Pulmonary artery endothelial cell (primary cell): Measurements from ENCODE around the gene CCR9. TPM values are rescaled to one million over a fixed set of nuclear protein-coding genes. Genes with fewer than 3 reads are reported as not detected.

Source experiments
- DNase-seq: peaks from one replicate; pipeline ENCODE4 v3.0.0-alpha.2; 2011; ENCODE audit warnings: low read depth, low spot score
- total RNA-seq: library from RNA; depleted of rRNA; stranded (reverse); fragments of >200 nt; gene quantifications from 2 replicates; pipeline ENCODE4 v1.2.3, GENCODE V29; 2014

Gene CCR9
- total RNA-seq, 1 donor from 2014 or later: not detected

GRCh38 chr3:45936261-45936660 lies 49.9 kb downstream of the CCR9 start:
- DNase-seq: no peak

- DNase-seq: no peak
Observed at GRCh38 chr3:45937206-45938042, 51.1 kb downstream of the CCR9 start.

DNA sequence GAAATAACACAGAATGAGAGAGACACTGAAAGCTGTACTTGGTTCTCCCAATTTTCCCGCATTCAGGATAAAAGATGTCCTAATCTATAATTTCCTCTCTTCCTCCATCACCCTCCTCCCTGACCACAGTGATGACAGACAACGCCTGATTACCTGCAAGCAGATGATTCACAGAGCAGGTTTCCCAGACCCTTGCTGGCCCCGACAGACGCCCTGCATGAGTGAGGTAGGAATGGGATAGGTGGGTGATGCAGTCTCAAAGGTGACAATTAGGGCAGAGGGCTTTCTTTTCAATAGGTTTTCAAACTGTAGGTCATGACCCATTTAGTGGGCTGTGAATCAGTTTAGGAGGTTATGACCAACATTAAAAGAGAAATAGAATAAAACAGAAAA lies 51.7 kb downstream of the CCR9 start:
- DNase-seq: no peak

GRCh38 chr3:45938864-45939263 lies 52.5 kb downstream of the CCR9 start:
- peak; percentile 71 for DNase-seq

DNA sequence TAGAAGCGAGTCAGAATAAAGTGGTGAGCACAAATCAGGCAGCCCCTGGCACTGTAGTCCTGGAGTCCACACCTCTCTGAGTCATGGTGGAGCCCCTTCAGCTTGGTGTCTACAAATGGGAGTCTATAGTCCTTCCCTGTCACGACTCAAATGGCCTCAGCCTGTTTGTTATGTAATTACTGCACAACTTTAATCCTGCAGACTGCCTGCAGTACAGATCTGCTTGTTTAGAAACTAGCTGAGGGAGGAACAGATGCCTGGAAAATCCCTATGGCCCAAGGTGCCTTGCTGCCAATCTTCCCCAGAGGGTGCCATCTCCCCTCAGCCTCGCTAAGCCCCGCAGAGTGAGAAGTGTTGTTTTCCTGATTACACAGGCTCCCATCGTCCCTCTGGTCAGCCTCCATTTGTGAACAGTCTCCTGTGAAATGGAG lies 53.0 kb downstream of the CCR9 start:
- no peak for DNase-seq

DNA sequence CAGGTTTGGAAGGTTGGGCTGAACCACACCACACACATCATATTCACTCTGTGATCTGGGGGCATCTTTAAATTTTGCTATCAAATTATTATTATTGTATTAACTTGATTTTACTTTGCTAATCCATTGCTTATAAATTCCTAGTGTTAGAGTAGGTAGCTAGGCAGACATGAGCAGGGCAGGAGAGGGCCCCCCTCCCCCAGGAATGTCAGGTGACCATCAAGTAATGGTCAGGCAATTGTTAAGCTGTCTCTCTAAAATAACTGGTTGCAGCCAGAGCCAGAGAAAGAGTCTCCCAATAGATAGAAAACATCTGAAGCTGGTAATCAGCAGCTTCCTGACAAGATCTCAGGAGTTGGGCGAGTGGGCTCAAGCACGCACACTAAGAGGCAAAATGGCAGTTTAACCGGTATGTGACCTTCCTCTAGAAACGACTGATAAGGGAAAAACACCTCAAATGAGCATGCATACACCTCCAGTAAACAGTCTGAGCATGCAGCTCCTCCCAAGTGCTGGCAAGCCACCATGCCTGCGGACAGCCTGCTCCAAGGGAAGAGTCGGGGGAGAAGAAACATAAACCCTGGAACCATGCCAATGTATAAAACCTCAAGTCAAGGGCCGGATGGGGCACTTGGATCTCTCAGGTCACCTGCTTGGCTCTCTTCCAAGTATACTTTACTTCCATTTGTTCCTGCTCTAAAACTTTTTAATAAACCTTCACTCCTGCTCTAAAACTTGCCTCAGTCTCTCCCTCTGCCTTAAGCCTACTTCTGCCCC lies 53.8 kb downstream of the CCR9 start:
- DNase-seq: no peak

DNA sequence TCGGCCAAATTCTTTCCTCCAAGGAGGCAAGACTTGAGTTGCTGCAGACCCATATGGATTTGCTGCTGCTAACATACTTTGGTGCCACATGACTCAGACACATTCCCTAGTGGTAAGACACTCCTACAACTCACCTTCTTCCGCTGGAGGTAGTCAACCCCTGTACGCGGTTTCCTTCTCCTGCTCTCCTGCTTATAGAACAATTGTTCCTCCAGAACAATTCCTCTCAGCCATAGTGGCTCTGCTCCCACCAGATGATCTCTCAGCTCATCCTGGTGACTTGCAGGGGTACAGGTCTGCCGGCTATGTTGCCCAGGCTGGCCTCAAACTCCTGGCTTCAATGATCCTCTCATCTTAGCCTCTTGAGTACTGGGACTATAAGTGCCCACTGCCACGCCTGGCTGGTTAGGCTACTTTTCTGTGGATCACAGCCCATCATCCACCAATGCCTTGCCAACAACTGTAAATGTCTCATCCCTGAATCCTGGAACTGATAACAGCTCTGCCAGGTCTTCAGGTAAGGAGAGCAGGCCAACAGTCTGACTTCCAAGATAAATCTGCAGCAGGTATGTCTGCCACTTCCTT lies 54.5 kb downstream of the CCR9 start:
- no peak for DNase-seq

DNA sequence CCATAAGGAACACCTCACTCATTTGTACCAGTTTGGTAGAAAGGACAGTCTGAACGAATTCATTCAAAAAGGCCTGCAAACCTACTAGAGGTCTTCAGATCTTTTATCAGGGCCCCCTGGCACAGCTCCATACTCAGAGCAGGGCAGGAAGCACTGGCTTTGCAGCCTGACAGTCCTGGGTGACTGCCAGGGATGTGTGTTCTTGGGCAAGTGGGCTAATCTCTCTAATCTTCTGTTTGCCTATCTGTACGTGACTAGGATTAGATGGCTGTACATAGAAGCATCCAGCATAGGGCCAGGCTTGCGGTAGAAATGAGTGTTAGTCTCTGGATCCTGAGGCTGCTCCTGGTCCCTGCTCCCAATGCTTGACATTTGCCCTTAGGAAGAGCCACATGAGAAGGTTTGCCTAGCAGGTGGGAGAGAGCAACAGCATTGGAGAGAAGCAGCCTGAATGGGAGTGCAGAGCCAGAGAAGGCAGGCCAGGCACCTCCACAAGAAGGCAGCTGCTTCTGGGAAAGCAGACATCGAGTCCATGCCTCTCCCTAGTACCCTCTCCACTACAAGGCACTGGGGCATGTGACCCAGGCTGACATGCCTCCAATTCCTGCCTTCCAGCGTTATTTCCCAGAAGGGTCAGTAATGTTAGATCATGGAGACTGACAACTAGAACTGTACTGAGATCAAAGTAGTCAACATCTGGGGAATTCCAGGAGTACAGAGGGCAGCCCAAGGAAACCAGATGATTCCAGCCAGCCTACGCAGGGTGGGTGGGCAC lies 55.9 kb downstream of the CCR9 start:
- DNase-seq: no peak

DNA sequence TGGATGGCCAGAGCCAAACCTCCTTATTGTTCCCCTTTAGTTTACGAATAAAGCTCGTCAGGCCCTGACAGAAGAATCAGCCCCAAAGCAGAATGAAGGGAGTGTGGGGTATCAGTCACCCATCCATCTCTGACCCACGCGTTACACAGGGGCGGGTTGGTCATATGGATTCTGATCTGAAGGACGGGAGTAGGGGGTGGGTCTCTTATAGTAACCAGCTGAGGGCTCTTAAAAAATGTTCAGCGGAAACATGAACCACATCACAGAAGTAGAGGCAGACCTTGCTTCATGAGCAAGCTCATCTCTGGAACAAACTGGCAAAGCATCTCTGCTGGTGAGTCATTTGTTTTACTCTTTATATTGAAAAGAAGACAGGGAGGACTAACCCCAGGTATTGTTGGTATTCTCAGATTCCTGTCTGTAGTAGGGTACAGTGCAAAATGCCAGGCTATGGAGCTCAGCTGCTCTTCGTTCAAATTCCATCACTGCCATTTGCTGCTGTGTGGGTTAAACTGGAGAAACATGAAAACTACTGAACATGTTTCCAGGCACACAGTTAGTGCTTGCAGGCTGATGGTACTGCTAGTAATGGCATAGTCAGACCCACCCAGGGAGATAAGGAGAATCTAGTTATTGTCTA lies 57.0 kb downstream of the CCR9 start, which contains the start of gene CXCR6:
TSS of gene CXCR6 (plus strand) at position 258 of the 640 bp plus-strand sequence. CDS start 3,018 bp downstream, outside the sequence.
- no peak for DNase-seq

DNA sequence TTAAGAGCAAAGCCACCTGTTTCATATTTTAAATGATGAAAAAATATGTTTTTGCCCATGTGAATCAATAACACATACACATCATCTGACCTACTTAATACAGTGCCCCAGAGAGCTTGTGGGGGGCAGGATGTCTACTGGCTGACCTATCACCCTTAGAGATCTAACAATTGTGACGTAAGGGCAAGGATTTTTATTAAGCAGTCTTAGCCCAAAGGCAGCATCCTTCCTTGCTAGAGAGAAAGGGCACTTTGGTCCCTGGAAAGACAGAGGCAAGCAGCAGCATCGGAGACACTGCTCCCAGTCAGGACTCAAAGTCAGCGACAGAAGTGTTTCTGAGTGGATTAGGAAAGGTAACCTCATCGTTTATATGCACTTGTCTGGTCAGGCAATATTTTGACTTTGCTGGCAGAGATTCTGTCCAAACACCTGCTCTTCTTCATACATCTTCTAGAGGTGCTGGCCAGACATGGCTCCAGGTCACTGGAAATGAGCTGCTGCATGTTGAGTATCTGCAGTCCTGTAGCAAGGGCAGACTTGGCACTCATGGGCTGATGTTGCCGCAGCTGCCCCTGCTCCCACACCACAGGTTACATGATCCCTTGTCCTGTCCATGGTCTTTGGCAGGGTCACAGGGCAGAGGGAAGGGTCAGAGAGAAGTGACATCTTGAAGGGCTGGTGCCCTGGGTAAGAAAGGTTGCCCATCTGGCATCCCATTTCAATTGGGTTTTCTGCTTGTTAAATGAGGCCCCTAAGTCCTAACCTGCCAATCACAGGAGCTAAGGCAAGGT lies 58.7 kb downstream of the CCR9 start:
- no peak for DNase-seq

- no peak for DNase-seq
Observed at GRCh38 chr3:45946307-45946706, 60.0 kb downstream of the CCR9 start.

DNA sequence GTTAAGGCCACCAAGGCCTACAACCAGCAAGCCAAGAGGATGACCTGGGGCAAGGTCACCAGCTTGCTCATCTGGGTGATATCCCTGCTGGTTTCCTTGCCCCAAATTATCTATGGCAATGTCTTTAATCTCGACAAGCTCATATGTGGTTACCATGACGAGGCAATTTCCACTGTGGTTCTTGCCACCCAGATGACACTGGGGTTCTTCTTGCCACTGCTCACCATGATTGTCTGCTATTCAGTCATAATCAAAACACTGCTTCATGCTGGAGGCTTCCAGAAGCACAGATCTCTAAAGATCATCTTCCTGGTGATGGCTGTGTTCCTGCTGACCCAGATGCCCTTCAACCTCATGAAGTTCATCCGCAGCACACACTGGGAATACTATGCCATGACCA lies 60.5 kb downstream of the CCR9 start:
- no peak for DNase-seq

DNA sequence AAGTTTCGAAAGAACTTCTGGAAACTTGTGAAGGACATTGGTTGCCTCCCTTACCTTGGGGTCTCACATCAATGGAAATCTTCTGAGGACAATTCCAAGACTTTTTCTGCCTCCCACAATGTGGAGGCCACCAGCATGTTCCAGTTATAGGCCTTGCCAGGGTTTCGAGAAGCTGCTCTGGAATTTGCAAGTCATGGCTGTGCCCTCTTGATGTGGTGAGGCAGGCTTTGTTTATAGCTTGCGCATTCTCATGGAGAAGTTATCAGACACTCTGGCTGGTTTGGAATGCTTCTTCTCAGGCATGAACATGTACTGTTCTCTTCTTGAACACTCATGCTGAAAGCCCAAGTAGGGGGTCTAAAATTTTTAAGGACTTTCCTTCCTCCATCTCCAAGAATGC lies 61.0 kb downstream of the CCR9 start:
- no peak for DNase-seq

- DNase-seq: no peak
Observed at GRCh38 chr3:45948311-45948781, 62.0 kb downstream of the CCR9 start.

DNA sequence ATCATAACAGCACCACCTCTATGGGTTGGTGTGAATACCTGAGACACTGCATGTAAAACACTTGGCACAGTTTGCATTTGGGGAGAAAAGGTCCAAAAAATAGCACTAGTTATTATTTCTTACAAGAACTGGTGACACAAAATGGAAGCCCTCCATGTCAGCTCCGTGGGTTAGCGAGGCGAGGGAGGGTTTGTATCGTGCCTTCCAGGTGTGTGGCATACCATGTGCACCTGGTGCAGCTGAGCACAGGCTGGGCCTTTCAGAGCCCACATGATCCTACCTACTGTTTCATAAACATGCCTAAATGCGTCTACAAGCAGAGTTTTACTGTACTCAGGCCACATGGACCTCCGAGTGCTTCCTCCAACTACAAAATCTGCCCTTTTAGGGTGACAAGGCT lies 62.5 kb downstream of the CCR9 start:
- DNase-seq: no peak

- no peak for DNase-seq
Observed at GRCh38 chr3:45949432-45949831, 63.1 kb downstream of the CCR9 start.

GRCh38 chr3:45950131-45950530 lies 63.8 kb downstream of the CCR9 start:
- DNase-seq: no peak

DNA sequence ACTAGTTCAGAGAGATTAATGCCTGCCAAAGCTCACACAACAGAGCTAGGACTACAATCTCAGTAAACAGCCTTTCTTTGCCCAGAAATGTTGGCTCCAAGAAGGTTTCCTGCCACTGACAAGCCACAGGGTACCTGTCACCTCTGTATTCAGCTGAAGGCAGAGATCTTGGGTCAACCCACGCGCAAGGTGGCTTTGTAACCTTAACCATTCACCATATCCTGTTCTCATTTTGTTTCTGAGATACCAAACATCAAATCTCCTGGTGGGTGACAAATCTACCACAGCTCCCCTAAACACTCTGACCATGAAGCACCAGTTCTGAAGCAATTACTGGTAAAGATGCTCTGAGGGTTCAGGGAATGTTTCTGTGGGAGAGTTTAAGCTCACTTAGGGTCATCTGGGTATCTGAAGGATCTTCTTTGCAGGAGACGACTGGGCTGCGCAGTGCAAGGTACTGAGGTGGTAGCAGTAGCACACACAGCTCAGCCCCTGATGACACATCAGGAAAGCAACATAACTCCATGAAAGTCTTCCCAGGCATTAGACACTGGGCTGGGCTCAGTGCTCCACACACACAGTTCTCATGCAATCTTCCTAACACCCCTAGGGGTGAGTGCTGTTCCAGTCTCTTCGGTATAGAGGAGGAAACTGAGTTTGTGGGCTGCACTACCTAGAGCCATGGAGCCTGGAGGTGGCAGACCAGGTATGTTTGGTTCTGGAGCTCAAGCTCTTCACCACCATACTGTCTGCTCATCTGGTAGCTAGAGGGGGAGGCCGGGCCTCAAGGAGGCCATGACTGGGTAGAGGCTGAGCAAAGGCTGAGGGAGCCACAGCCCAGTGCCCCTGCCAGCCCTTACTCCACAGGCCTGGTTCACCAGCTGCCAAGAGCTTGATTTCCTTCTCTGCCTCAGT lies 64.6 kb downstream of the CCR9 start:
- DNase-seq: no peak

DNA sequence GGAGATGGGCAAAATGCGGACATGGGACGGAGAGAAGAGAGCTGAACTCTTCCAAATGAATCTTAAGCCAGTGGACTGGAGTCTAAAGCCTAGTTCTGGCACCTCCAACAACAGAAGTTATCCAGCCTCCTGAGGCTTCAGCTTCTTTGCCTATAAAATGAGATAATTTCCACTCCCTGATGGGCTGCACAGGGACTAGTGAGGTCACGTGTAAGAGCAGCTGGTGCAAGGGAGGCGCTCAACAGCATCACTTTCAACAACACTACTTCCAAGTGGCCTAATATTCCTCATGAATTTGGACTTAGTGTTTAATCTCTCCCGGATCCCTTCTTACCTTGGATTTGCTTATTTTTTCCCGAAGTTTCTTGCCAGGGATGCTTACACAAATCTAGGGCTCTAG lies 65.6 kb downstream of the CCR9 start:
- no peak for DNase-seq
